ENCODE measurements around the gene RASGRP1. TPM values are rescaled to one million over a fixed set of nuclear protein-coding genes. Genes with fewer than 3 reads are reported as not detected.

RASGRP1 gene
- total RNA-seq, 1 experiment from 2014 or later: 0.85 TPM

DNA sequence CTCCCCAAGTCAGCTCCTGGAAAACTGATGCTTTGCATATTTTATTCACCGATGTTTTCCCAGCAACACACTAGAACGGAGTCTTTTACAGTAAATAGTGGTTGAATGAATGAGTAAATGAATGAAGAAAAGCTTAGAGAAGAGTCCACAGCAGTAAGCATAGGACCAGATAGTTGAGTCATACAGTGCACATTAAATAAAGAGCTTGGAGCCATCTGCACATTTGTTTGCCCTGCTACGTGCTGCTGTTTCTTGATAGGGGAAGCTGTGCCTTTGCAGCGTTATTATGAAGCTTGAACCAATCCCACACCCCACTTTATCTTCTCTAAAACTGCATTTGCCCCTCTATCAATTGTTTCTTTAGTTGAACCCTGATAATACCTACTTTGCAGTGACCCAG lies 109.5 kb downstream of the RASGRP1 start:
- Histone ChIP-seq H3K27ac (ENCODE audit: insufficient read length, low read depth, low read length) (peak overlapping the region; percentile 84), H2AK5ac (ENCODE audit: insufficient read length, low read length) (no peak overlapping the region), H2AFZ (ENCODE audit: low read length) (no peak overlapping the region), H3K27me3 (ENCODE audit: insufficient read depth, low read length) (no peaks in the 10 kb centered on the region), H3K14ac (ENCODE audit: insufficient read depth, low read length) (no peak overlapping the region), H3K23ac (ENCODE audit: insufficient read length, low read depth, low read length) (no peak overlapping the region), H2BK20ac (ENCODE audit: low read depth, low read length, poor library complexity, severe bottlenecking) (no peak overlapping the region), H3K4me1 (ENCODE audit: insufficient read depth, low read length) (no peaks in the 10 kb centered on the region; the same call in 1 of the 2 replicates), H3K18ac (ENCODE audit: insufficient read length, low read depth, low read length) (no peak overlapping the region), H3K23me2 (ENCODE audit: insufficient read length, low read depth, low read length, poor library complexity, severe bottlenecking) (peaks cover 5% of the 10 kb centered on the region), H3K56ac (ENCODE audit: insufficient read length, low read depth, low read length) (no peak overlapping the region), H4K91ac (ENCODE audit: insufficient read length, low read depth, low read length) (no peak overlapping the region), H3K4ac (ENCODE audit: low read depth, low read length) (no peak overlapping the region), H2BK120ac (ENCODE audit: low read depth, low read length, poor library complexity, severe bottlenecking) (no peak overlapping the region), H2BK15ac (ENCODE audit: low read depth, low read length) (no peak overlapping the region), H3K4me2 (ENCODE audit: insufficient read depth, insufficient read length, low read length) (peak overlapping the region; percentile 81), H2BK12ac (ENCODE audit: insufficient read length, low read depth, low read length) (no peak overlapping the region), H3K9ac (ENCODE audit: extremely low read depth, insufficient read length, low read length) (peak overlapping the region; percentile 96), H3T11ph (ENCODE audit: low read length) (no peak overlapping the region), H4K8ac (replicated peaks; ENCODE audit: insufficient read length, low read depth, low read length) (no peak overlapping the region), H4K5ac (ENCODE audit: insufficient read length, low read depth, low read length) (no peak overlapping the region), H2BK5ac (ENCODE audit: insufficient read length, low read length) (no peak overlapping the region), H4K20me1 (ENCODE audit: control insufficient read depth, insufficient read depth, insufficient read length) (peaks cover 2% of the 10 kb centered on the region), H3K9me3 (ENCODE audit: control insufficient read depth, low read depth, low read length) (no peaks in the 10 kb centered on the region), H3K79me1 (ENCODE audit: insufficient read depth, low read depth, low read length, poor library complexity, severe bottlenecking) (peaks cover 23% of the 10 kb centered on the region), H3K79me2 (ENCODE audit: insufficient read depth, low read length) (peaks cover 37% of the 10 kb centered on the region)
- TF ChIP-seq, protein P1, sequence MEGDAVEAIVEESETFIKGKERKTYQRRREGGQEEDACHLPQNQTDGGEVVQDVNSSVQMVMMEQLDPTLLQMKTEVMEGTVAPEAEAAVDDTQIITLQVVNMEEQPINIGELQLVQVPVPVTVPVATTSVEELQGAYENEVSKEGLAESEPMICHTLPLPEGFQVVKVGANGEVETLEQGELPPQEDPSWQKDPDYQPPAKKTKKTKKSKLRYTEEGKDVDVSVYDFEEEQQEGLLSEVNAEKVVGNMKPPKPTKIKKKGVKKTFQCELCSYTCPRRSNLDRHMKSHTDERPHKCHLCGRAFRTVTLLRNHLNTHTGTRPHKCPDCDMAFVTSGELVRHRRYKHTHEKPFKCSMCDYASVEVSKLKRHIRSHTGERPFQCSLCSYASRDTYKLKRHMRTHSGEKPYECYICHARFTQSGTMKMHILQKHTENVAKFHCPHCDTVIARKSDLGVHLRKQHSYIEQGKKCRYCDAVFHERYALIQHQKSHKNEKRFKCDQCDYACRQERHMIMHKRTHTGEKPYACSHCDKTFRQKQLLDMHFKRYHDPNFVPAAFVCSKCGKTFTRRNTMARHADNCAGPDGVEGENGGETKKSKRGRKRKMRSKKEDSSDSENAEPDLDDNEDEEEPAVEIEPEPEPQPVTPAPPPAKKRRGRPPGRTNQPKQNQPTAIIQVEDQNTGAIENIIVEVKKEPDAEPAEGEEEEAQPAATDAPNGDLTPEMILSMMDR (conservative IDR thresholded peaks at IDR 0.05): no peak
- DNase-seq: no peak
- Mint-ChIP-seq H3K36me3 (ENCODE audit: insufficient read depth in 1 of 3, low read depth in 3 of 3) (peaks cover 3 to 5% (median 5%) of the 10 kb centered on the region in 3 experiments; a peak in 2 of 7 replicates), H3K4me3 (peak overlapping the region; percentile 91 to 98), H3K27me3 (ENCODE audit: low read depth) (peaks cover 1% of the 10 kb centered on the region; the same call in 1 of the 2 replicates), H3K4me1 (peaks cover 6 to 8% of the 10 kb centered on the region in 2 experiments), H3K27ac (peak overlapping the region; percentile 98 to 99 (median 99)), H3K9me3 (no peaks in the 10 kb centered on the region)
- no CpG with 5 or more reads among the region's 4 CpGs for WGBS (ENCODE audit: extremely low coverage, insufficient read length, low lambda C conversion rate)
